Measurements from ENCODE around the gene NOTUM. TPM values are rescaled to one million over a fixed set of nuclear protein-coding genes. Genes with fewer than 3 reads are reported as not detected.

Gene NOTUM
- total RNA-seq, 4 donors from 2014 or later, result 0.89 to 3.5 (median 2.1) TPM

DNA sequence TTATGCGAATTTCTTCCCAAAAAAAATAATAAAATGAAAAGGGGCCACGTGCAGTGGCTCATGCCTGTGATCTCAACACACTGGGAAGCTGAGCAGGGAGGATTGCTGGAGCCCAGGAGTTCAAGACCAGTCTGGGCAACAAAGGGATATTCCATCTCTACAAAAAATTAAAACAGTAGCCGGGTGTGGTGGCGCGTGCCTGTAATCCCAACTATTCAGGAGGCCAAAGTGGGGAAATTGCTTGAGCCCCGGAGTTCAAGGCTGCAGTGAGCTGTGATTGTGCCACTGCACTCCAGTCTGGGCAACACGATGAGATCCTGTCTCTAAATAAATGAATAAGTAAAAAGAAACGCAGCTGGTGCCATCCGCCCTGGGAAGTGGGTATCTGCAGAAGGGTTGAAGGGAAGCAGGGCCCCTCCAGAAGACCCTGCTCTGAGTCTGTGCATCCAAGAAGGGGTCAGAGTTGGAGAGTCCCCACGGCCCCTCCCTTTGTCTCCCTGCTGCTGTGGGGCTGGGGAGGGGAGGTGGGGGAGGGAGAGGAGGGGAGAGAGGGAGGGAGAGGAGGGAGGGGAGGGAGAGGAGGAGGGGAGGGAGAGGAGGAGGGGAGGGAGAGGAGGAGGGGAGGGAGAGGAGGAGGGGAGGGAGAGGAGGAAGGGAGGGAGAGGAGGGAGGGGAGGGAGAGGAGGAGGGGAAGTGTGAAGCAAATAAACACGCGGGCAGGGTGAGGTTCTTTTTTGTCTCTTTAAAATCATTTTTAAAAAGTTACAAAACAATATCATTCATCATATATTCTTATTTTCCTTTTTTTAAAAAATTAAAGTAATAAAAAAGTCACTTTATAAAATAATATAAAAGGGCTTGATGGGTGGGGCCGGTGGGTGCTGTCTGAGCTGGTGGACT lies 9.0 kb downstream of the NOTUM start:
- WGBS, 2 donors, result 52% methylated on average over 13 of the region's 13 CpGs
- TF ChIP-seq POLR2A (IDR thresholded peaks at IDR 0.05), result no peak
- TF ChIP-seq, protein P1, sequence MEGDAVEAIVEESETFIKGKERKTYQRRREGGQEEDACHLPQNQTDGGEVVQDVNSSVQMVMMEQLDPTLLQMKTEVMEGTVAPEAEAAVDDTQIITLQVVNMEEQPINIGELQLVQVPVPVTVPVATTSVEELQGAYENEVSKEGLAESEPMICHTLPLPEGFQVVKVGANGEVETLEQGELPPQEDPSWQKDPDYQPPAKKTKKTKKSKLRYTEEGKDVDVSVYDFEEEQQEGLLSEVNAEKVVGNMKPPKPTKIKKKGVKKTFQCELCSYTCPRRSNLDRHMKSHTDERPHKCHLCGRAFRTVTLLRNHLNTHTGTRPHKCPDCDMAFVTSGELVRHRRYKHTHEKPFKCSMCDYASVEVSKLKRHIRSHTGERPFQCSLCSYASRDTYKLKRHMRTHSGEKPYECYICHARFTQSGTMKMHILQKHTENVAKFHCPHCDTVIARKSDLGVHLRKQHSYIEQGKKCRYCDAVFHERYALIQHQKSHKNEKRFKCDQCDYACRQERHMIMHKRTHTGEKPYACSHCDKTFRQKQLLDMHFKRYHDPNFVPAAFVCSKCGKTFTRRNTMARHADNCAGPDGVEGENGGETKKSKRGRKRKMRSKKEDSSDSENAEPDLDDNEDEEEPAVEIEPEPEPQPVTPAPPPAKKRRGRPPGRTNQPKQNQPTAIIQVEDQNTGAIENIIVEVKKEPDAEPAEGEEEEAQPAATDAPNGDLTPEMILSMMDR (IDR thresholded peaks at IDR 0.05), result no peak
- intact Hi-C loops (cut with DNase I; ENCODE audit: low total_unique reads), result no loop called here
- H3K4me3 ChIP-seq (ENCODE audit: low read depth, poor library complexity, severe bottlenecking), result no peak overlapping the region
- no peak for DNase-seq (ENCODE audit: low spot score in 2 of 2)

DNA sequence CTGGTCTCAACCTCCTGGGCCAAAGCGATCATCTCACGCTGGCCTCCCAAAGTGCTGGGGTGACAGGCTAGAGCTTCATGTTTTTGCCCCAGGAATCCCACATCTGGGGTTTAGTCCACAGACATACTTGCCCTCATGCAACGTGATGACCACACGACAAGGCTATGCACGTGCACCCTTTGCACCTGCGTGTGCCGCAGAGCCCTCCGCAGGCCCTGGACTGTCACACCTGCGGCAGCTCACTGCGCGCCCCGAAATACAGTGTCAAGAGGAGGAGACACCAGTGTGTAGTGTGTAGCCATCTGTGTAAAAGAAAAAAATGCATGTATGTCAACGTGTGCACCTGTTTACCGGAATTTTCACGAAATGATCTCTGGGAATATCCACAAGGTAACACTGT lies 10.5 kb downstream of the NOTUM start:
- intact Hi-C loops (cut with DNase I; ENCODE audit: low total_unique reads), result no loop called here
- no peak overlapping the region for H3K4me3 ChIP-seq (ENCODE audit: low read depth, poor library complexity, severe bottlenecking)
- TF ChIP-seq POLR2A (IDR thresholded peaks at IDR 0.05), result no peak
- TF ChIP-seq, protein P1 (IDR thresholded peaks at IDR 0.05), result no peak
- 87% methylated on average over 14 to 15 of the region's 15 CpGs for WGBS, 2 donors
- no peak for DNase-seq (ENCODE audit: low spot score in 2 of 2)

DNA sequence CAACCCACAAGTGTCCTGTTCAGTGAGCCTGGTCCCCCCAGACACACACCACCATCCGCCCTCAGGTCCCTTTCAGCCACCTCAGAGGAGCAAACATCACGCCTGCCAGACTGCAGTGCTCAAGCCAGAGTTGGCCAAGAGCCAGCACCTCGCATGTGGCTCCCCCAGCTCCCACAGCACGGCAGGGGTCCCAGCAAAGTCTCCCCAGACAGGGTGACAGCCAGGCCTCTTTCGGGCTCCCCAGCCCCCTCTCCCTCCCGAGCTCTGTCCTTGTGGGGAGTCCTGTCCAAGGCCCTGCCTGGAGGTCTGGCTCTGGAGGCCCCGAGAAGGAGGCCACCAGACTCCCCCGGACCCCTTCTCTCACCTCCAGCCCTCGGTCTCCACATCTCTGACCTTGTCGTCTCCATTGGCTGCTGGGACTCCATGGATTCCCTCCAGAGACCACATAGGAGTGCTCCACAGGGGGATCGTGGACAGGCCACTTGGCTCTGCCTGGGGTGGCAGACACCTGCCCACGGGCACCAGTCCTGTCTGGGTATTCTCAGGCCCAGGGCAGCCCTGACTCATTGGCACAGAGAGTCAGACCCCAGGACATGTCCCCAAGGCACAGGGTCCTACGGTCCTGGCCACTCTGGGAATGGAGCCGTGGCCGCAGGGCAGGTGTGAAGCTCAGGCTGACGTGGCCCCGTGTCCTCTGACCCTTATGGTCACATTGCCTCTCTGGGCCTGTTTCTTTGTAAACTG lies 12.2 kb downstream of the NOTUM start:
- no peak overlapping the region for H3K4me3 ChIP-seq (ENCODE audit: low read depth, poor library complexity, severe bottlenecking)
- no peak for TF ChIP-seq POLR2A (IDR thresholded peaks at IDR 0.05)
- TF ChIP-seq, protein P1 (IDR thresholded peaks at IDR 0.05), result no peak
- WGBS, 2 donors, result 85 to 88% methylated on average over 17 of the region's 17 CpGs
- no peak for DNase-seq (ENCODE audit: low spot score in 2 of 2)
- intact Hi-C loops (cut with DNase I; ENCODE audit: low total_unique reads), result no loop called here

DNA sequence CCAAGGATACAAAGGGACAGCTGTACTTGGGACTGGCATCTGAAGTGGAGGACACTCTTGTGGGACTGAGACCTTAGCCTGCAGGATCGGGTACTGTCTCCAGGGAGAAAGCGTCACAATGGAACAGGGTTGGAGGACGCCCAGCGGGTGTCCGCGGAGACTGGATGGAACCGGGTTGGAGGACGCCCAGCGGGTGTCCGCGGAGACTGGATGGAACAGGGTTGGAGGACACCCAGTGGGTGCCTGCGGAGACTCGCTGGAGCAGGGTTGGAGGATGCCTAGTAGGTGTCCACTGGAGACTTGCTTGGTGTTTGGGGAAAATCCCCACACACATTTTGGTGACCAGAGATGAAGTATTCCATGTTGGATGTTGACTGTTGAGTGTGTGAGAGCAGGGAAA lies 13.8 kb downstream of the NOTUM start, which contains the start of gene MYADML2:
MYADML2 (minus strand) TSS at position 45 of the 400 bp plus-strand sequence. CDS start 5,492 bp downstream, outside the sequence.
- no peak within 1 kb of the TSS for H3K4me3 ChIP-seq (ENCODE audit: low read depth, poor library complexity, severe bottlenecking)
- intact Hi-C loops (cut with DNase I; ENCODE audit: low total_unique reads), result no loop called here
- WGBS, 2 donors, result 77 to 82% methylated on average over 13 of the region's 13 CpGs
- no peak for DNase-seq (ENCODE audit: low spot score in 2 of 2)
- no peak for TF ChIP-seq POLR2A (IDR thresholded peaks at IDR 0.05)
- TF ChIP-seq, protein P1 (IDR thresholded peaks at IDR 0.05), result no peak

DNA sequence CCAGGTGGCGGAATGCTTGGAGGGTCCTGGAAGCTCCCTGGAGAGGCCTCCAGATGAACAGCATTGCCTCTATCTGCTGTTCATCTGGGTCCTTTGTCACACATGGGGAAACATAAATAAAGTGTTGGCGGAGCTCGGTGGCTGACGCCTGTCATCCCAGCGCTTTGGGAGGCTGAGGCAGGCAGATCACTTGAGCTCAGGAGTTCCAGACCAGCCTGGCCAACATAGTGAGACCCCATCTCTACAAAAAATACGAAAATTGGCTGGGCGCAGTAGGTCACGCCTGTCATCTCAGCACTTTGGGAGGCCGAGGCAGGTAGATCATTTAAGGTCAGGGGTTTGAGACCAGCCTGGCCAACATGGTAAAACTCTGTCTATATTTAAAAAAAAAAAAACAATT lies 16.1 kb downstream of the NOTUM start:
- intact Hi-C loops (cut with DNase I; ENCODE audit: low total_unique reads), result no loop called here
- H3K4me3 ChIP-seq (ENCODE audit: low read depth, poor library complexity, severe bottlenecking), result no peak overlapping the region
- WGBS, 2 donors, result 85 to 87% methylated on average over 9 of the region's 9 CpGs
- DNase-seq (ENCODE audit: low spot score in 2 of 2), result no peak
- TF ChIP-seq, protein P1 (IDR thresholded peaks at IDR 0.05), result no peak
- no peak for TF ChIP-seq POLR2A (IDR thresholded peaks at IDR 0.05)
